ENCODE measurements around the gene ITGA4.

DNA sequence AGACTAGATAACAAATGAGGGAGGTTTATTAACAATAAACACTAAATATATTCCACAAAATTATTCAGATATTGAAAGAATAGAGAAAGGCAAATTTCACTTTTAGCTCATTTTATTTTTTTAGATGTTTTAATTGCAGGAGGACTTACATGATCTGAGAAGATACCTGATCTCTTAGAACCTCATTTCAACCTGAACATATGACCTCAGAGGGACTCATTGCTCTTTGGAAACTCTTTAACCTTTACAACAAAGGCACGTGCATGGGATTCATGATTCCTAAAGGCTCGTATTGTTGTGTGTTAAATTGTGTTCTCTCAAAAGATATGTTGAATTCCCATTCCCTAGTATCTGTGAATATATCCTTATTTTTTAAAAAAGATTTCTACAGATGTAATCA, 35.7 kb upstream of the ITGA4 start:
- TF ChIP-seq CTCF (IDR thresholded peaks at IDR 0.05; ENCODE audit: insufficient read depth, low read depth, low read length), result no peak
- TF ChIP-seq EZH2 (IDR thresholded peaks at IDR 0.05; ENCODE audit: insufficient read depth, low read length), result no peak
